NCI-H1930 (cell line): ENCODE measurements around the gene ARHGAP10.
"Not testable (repeated sequence)": the region's sequence is repeated elsewhere in the genome, so short reads cannot be mapped to it uniquely, and the experiment has no call there.

Source experiments
- DNase-seq, 2 experiments: peaks; one replicate each; lab custom pipeline; 2025; lab: John Stamatoyannopoulos, UW

The ARHGAP10 gene

DNA sequence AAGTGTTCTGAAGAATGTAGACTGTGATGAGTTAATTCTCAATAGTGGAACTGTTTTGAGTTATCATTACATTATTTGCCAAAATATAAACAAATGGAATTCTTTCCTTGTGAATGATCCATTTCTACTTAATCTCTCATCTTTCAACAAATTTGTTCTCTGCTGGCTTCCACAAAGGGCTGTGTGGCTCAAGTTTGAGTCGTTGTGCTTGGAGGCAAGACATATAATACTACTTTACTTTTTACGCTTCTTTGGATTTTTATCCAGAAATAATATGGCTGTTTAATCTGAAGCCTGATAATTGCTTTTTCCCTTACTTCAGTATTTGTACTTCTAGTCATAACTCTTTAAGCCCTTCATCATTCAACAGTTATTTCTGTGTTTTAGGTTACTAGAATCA, 169.5 kb downstream of the ARHGAP10 start:
- no peak for DNase-seq

DNA sequence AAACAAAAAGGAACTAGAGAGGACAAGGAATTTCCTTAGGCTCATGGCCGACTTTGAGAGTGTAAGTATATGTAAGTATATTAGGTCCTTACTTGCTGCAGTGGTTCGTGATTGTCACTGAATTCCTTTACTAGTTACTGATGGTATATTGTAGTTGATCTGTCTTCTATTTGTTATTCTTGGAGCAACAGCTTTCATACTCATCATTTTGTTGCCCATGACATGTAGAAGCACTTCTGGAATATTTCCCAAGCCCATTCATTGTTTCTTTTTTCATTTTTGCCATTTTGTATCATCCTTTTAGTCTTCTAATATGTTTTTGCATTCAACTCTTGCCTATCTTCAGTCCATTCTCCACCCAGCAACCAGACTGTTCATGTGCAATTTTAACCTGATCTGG, 170.0 kb downstream of the ARHGAP10 start:
- no peak for DNase-seq

DNA sequence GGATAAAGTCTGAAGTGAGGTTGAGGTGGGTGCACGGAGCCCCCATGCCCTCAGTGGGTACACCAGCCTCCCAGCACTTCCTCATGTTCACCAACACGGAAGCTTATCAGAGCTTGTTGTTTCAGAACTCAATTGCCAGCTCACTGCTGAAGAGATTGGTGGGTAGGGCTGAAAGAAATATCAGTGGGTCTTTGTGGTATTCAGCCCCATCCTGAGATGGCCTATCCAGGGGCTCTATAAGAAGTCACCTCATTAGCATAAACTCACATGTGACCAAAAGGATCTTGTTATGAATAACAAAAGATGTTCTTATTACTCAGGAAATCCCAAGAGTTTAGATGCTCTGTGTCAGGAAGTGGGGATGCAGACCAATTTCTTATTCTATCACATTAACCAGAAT, 177.3 kb downstream of the ARHGAP10 start:
- no peak for DNase-seq

DNA sequence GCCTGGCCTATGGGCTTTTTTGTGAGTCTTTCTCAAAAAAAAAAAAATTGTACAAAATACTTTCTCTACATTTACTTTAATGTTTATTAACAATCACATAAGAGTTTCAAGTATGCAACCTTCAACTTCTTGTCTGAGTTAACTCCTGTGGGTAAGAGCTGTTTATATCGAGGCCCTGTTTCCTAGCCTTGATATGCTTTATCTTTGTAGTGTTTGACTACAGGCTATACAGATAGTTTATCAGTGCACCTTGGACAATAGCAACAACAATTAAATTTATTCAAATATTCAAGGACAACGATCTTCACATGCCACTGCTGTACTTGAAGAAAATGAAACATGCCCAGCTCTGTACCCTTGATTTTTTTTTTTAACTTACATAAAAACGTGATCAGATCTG, 178.4 kb downstream of the ARHGAP10 start:
- no peak for DNase-seq

DNA sequence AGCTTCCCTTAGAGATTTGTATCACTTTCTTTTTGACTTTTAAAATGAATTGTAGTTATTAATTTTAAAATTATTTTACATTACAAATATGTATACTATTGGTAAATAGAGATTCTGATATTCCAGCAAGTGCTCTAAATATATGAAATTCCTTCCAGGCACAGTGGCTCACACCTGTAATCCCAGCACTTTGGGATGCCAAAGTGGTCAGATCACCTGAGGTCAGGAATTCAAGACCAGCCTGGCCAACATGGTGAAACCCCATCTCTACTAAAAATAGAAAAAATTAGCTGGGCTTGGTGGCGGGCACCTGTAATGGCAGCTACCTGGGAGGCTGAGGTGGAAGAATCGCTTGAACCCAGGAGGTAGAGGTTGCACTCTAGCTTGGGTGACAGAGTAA, 180.2 kb downstream of the ARHGAP10 start:
- DNase-seq, result not testable (repeated sequence)

DNA sequence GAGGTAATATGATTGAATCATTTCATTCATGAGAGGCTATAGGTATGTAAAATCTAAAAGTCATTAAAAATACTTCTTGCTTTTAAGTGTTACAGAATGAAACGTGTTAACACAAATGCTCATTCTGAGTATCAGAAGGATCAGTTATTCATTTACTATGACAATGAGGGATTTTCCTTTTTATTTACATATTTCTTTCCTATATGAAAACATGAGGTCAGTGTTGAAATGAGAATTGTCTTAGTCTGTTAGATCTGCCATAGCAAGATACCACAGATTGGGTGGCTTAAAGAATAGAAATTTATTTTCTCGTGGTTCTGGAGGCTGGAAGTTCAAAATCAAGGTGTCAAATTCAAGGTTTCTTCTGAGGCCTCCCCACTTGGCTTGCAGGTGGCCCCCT, 181.2 kb downstream of the ARHGAP10 start:
- no peak for DNase-seq

DNA sequence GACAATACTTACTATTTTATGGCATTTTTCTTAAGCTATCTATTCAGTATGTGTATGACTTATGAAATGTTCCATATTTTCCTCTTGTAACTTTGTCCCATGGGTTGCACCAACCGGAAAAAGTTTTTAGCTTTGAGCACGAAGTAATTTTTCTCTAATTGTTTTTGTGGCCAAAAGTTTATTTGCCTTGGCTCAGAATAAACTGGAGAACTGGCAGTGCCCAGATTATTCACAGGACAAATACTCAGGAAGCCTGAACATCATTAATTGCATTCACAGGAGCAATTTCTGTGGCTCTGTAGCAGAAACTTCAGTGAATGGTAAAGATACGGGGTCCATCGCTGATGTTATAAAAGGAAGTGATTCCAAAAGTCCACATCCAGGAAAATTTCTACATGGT, 184.5 kb downstream of the ARHGAP10 start:
- no peak for DNase-seq

DNA sequence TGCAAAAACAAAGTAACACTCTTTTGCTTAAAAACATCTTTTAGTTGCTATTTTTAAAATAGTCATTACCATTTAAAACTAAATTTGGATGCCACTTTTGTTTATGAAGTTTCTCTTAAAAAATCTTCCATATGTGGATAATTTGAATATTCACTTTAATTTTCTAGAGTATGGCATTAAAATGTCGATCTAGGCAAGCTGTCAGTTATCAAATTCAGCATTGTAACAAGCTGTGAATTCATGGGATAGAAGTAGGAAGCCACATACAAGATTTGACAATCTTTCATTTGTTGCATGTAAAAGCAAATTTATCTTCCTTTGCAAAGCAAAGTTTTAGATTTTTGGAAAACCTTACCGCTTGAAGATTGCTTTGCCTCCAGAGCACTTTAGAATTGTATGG, 191.5 kb downstream of the ARHGAP10 start:
- DNase-seq, result no peak

DNA sequence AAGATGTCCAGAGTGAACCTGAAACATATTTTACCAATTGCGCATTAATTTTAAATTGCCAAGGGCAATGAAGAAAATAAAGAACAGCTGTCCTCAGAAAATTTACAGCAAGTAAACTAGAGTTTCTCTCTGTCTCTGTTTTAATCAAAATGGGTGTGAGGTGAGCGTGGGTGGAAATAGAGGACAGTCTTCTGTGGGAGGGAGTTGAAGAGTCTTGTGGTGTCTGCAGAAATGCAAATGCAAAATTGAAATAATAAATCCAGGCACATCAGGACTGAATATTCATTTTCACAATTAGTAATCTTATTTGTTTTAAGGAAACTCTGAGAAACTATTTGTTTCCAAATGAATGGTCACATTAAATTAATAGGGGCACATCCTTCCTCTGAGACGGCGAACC, 192.0 kb downstream of the ARHGAP10 start:
- no peak for DNase-seq

DNA sequence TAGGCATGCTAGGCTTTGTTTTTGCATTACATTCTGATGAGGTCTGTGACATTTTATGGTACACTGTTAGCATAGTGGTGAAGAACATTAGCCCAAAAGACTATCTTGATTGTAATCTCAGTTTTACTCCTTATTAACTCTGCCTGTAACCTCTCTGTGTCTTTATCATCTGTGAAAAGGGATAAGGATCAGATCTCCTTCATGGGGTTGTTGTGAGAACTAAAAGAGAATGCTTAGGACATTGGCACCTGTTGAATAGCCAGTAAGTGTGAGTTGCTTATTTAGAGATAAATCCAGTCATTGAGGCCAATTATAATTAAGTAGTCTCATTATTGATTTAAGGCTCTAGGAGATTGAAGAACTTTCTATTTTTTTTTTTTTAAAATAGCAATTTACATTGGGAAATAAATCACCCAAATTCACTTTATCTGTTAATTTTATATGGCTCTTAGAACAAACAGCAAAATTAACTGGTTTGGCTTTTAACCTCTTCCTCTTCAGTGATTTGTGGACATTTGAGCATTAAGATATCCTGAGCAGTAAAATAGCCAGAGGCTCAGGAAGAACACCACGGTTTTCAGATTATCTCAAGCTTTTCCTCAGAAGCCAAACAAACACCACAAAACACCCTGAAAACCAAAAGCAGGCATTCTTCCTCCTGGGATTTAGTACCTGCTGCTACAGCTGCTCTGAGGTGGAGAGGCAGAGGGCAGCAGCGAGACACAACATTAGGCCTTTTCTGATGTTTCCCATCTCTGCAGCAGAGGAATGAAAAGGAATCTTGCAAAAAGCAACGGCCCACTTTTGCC, 192.9 kb downstream of the ARHGAP10 start:
- no peak for DNase-seq

DNA sequence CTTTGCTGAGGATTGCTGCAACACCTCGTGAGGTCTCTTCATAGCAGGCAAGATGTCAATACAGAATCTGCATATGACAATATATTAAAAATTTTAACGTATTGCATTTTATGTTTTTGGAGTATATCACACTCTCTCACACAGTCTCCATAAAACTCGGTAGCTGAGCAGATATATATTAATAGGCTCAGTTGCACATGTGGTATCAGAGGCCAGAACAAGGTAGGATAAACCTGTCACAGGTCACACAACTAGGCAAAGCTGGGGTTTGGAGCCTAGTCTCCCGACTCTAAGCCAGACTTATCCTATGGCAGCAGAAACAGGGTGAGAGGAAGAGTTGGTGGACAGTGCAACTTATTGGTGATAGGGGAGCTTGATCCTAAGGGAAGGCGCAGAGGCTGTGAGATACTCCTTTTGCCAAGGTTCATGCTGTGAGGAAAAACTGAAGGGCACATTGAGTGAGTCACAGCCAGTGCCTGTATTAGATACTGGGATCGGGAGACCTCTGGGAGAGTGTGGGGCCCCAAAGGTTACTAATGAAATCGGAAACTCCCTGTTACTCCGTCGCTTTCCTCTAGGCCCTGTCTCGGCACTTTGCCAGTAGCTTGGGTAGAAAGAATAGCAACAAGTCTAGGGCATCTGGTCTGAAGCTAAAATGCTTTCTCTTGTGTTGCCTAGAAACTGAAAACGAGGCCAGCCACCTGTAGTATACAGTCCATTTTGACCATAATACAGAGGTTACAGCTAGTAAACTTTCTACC, 195.7 kb downstream of the ARHGAP10 start:
- DNase-seq, result no peak

DNA sequence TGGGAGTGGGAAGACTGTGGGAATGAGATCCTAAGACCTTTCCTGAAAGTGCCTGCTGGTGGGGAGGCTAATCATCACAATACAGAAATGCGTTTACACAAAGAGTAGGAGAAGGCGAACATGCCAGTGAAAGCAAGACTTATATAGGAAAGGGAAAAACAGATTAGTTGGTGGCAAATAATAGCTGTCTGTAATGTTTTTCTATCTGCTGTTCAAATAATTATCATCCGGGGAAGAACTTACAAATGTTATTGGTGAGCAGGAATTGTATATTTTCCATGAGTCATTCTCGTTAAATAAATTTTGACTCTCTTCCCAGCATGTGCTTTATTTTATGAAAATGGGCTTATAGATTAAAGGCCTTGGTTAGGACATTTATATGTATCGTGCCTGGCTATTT, 196.5 kb downstream of the ARHGAP10 start:
- no peak for DNase-seq

DNA sequence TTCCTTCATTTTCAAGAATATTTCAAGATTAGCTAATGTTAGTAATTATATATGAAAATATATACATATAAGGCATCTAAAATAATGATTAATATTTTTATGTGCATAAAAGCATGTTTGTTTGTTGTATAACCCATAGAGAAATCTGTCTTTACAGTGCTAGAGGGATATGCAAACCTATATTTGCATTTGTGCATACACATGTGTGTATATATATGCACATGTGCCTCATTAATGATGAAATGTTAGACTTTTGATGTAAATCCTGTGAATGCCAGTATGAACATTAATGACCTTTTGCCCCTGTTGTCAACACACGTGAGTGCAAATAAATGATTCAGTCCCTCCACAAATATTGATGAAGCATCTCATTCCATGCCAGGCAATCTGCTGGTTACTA, 197.9 kb downstream of the ARHGAP10 start:
- DNase-seq, result no peak

DNA sequence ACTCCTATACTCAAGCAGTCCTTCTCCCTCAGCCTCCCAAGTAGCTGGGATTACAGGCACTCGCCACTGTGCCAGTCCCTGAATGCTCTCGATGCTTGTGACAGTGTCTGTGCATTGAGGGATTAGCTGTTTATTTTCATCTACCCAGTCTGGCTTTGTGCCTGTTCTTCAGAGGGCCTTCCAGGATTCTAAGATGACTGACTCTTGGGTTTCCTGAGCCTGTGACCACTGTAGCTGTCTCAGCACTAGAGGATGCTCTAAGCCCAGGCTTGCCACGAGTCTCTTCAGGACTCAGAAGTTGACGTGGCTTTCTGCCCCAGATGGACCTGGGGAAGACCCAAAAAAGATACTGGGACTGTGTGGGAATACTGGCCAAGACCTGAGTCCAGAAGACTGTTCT, 201.4 kb downstream of the ARHGAP10 start:
- no peak for DNase-seq

DNA sequence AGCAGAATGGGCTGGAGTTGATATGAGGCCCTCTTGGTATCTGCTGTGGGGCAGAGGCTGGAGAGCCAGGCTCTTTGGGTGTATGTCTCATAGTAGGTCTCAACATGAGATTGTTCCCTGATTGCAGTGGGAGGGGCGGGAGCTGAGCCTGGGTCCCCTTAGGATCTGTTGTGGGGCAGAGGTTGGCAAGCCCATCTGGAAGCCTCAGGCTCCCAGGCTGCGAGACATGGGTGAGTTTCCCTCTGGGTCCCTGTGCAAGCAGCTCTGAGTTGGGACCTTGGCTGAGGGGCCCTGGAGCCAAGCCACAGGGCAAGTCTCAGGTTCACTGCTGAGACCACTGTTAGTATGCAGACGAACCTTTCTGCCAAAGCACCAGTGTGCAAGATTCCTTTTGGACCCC, 201.9 kb downstream of the ARHGAP10 start:
- DNase-seq, result no peak

DNA sequence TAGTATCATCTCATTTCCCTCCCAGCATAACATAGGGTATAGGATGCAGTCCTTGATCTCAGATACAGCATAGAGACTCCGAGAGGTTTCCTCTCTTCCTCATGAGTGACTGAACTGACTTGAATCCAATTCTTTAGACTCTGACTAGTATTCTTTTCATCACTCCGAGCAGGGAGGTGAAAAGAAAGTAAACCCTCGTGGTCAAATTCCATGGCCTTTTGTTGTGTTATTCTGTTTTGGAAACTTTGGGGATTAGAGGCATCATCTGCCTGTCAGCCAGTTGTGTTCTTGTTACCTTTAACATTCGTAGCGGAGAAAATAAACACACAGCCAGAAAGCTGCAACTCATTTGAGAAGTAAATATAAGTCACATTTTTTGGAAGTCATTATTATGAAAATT, 206.6 kb downstream of the ARHGAP10 start:
- DNase-seq, result no peak

DNA sequence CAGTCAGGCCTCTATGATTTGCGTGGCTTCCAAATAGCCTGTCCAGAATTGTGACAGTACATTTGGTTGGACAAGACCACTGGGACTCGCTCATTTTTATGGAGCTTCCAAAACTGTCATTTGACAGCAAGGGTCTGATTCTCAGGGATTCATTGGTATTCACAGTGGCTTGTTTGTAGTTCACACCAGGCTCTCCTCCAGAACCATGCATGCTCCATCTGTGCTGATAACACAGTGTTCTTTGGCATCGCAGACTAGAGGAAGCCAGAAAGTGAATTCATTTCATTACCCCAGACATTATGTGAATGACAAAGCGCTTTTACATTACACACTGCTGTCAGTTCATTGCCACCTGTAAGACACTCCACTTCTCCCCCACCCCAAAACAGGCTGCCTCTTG, 208.3 kb downstream of the ARHGAP10 start:
- no peak for DNase-seq

DNA sequence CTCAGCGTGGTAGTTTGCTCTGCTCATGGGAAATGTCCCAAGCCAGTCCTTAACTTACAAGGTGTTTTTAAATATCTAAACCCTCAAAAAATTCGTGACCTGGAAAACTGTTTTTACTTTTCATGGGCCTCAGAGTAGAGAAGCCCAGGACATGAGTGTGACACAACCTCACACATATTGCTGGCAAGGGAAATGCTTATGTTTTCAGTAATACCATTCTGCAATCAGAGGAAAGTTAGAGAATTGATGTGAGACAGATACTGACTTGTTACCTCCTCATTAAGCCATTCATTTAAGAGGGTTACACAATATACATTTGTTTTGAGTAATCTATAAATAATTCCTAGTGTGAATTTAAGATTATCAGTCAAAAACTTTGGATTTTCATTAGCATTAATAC, 209.5 kb downstream of the ARHGAP10 start:
- no peak for DNase-seq

DNA sequence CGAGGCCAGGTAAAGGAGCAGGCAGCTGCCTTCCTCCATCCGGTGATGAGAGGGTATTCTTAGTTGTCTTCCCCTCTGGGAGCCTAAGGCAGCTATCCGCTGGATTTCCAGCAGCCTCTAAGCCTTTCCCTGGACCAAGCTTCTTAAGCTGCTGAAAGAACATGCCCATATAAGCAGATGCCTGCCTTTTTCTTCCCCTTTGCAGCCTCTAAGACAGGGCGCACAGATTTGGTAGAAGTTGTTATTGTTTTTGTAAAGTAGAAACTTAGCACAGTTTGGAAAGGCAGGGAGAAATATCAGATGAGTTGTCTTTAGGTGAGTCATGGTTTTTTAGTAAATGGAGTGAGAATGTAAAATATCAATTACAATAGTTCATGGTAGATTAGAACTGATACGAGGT, 210.8 kb downstream of the ARHGAP10 start:
- DNase-seq, result no peak

DNA sequence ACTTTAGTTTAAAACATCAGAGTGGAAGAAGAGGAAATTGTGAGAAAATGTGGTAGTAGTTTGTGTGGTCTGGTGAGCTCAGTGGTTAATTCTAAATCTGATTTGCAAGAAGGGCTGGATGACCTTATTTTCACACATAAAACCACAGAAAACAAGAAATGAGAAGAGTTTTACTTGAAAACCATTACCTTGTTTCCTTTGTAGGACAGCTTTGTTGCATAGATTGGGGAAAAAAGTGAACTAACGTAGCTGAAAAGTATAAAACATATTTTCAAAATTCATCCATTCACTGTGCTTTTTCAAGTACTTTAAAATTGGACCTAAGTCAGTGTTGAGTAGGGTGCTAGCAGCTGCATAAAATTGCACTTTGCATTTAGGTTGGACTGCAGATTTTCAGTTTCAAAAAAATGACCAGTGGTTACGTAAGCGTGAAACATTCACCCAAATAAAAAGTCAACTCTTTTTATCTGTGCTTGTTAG, 211.3 kb downstream of the ARHGAP10 start:
- DNase-seq, result no peak

DNA sequence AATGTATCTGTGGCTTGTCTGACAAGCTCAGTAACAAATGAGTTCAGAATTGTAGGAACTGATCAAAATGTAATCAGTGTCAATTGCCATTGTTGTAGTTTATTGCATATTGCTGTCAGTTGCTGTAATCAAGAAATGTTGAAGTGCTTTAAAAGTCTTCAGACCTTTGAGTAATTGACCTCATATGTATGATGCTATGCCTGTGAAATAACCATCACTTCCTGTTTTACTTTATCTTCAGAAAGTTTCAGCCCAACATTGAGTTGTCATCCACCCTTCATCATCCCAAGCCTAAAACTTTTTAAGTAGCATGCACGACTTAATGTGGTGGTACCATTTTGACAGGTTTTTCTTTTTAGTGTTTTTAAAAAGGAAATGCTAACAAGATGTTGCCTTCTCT, 212.4 kb downstream of the ARHGAP10 start:
- DNase-seq, result no peak

DNA sequence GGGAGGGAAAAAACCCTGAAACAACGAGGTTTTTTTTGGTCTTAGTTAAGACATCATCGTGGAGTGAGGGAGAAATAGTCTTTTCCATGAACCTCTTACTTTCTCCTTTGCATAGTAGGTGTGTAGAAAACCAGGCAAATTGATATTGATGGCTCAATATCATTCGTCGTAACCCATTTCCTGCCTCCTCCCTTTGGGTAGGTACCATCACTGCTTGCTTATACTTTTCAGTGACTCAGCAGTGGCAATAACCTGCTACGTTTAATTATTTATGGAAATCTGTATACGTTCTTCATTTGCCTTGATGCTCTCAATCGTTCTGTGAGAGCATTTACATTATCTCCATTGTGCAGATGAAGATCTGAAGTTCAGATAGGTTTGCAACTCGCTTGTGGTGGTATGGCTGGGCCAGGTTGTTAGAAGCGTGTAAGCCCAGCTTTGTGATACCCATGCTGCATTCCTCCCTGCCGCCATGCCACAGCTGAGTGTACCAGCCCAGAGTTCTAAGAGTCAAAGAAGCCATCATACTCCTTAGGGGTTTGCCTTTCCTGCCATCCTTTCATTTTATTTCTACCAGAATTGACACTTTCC, 212.9 kb downstream of the ARHGAP10 start:
- no peak for DNase-seq

DNA sequence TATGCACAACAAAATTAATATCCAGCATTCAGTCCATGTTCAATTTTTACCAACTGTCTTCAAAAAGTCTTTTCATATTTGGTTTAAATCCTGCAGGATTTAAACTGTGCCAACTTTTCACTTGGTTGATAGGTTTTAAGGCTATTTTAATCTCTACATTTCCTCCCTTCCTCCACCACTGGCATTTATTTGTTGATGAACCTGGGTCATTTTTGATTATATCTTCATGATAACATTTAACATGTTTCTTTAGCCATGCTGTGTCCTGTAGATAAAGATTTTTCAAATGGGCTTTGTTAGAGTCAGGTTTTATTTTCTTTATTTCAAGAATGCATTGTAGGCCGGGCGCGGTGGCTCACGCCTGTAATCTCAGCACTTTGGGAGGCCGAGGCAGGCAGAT, 216.4 kb downstream of the ARHGAP10 start:
- DNase-seq, result no peak
